Stimulated activated CD8-positive, alpha-beta memory T cell treated with anti-CD3 and anti-CD28 coated beads, Interleukin-4, amount 100 ng/mL, for 1 hour (primary cell): ENCODE measurements around the gene LAMA3.
"Not testable (repeated sequence)": the region's sequence is repeated elsewhere in the genome, so short reads cannot be mapped to it uniquely, and the experiment has no call there.

Experiments
- DNase-seq, 2 donors: peaks; one replicate each; pipeline ENCODE4 v3.0.0-alpha.2; 2020; ENCODE audit warnings: low read depth in 2 of 2, low spot score in 1 of 2

LAMA3 gene

GRCh38 chr18:23731861-23732260 is 42.6 kb downstream of the LAMA3 start:
- no peak for DNase-seq

GRCh38 chr18:23732439-23732838 is 43.2 kb downstream of the LAMA3 start:
- DNase-seq = no peak

GRCh38 chr18:23733265-23733664 is 44.0 kb downstream of the LAMA3 start:
- not testable (repeated sequence) for DNase-seq

GRCh38 chr18:23733895-23734294 is 44.6 kb downstream of the LAMA3 start:
- no peak for DNase-seq

GRCh38 chr18:23735021-23735464 is 45.8 kb downstream of the LAMA3 start:
- DNase-seq = no peak

- no peak for DNase-seq
Measured at GRCh38 chr18:23737578-23737977, 48.3 kb downstream of the LAMA3 start.

- no peak for DNase-seq
Measured at GRCh38 chr18:23738151-23738550, 48.9 kb downstream of the LAMA3 start.

- no peak for DNase-seq
Measured at GRCh38 chr18:23738575-23738974, 49.3 kb downstream of the LAMA3 start.

- DNase-seq = no peak
Measured at GRCh38 chr18:23740105-23740830, 51.0 kb downstream of the LAMA3 start.

- DNase-seq = not testable (repeated sequence)
Measured at GRCh38 chr18:23741967-23742366, 52.7 kb downstream of the LAMA3 start.

GRCh38 chr18:23743733-23744333 is 54.6 kb downstream of the LAMA3 start:
- DNase-seq = no peak

- DNase-seq = no peak
Measured at GRCh38 chr18:23745366-23745765, 56.1 kb downstream of the LAMA3 start.

- DNase-seq = no peak
Measured at GRCh38 chr18:23746851-23747250, 57.6 kb downstream of the LAMA3 start.

- DNase-seq = no peak
Measured at GRCh38 chr18:23752363-23752762, 63.1 kb downstream of the LAMA3 start.

- DNase-seq = no peak
Measured at GRCh38 chr18:23752796-23753195, 63.5 kb downstream of the LAMA3 start.

GRCh38 chr18:23756590-23757436 is 67.6 kb downstream of the LAMA3 start:
- no peak for DNase-seq

GRCh38 chr18:23757437-23757733 is 68.1 kb downstream of the LAMA3 start:
- no peak for DNase-seq

- no peak for DNase-seq
Measured at GRCh38 chr18:23758281-23758680, 69.0 kb downstream of the LAMA3 start.

- DNase-seq = no peak
Measured at GRCh38 chr18:23761941-23762340, 72.7 kb downstream of the LAMA3 start.

GRCh38 chr18:23763343-23763742 is 74.1 kb downstream of the LAMA3 start:
- DNase-seq = no peak

- no peak for DNase-seq
Measured at GRCh38 chr18:23765931-23766330, 76.7 kb downstream of the LAMA3 start.
